Stimulated activated CD4-positive, alpha-beta T cell treated with anti-CD3 and anti-CD28 coated beads, Interleukin-2, amount 100 ng/mL, for 24 hours (primary cell): ENCODE data around the gene CYP2W1.
"Not testable (repeated sequence)": the region's sequence is repeated elsewhere in the genome, so short reads cannot be mapped to it uniquely, and the experiment has no call there.

Experiments
- DNase-seq, 2 donors: peaks; one replicate each; pipeline ENCODE4 v3.0.0-alpha.2; 2020

Gene CYP2W1

GRCh38 chr7:1029637-1030443 lies 46.9 kb downstream of the CYP2W1 start:
- no peak for DNase-seq

DNA sequence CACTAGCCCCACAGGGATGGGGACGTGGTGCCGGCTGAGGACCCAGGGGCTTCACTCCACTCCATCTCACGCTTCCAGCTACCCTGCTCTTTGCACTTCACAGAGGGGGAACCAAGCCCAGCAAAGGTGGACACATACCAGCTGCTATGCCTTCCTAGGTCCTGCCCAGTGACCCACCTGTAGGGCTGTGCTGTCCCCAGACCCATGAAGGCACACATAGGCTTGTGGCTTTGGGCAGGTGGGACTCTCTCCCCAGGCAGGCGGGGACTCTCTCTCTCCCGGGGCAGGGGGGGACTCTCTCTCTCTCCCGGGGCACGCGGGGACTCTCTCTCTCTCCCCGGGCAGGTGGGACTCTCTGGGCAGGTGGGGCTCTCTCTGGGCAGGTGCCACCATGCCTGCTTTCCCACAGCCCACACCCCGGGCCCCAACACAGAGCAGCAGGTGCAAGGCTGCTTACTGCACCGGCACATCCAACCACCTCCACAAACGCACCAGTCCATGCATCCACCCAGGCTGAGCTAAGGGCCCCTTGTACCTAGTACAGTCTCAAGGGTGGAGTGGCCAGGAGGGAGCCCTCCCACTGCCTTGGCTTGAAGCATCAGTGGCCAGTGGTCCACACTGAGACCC lies 47.6 kb downstream of the CYP2W1 start:
- no peak for DNase-seq

DNA sequence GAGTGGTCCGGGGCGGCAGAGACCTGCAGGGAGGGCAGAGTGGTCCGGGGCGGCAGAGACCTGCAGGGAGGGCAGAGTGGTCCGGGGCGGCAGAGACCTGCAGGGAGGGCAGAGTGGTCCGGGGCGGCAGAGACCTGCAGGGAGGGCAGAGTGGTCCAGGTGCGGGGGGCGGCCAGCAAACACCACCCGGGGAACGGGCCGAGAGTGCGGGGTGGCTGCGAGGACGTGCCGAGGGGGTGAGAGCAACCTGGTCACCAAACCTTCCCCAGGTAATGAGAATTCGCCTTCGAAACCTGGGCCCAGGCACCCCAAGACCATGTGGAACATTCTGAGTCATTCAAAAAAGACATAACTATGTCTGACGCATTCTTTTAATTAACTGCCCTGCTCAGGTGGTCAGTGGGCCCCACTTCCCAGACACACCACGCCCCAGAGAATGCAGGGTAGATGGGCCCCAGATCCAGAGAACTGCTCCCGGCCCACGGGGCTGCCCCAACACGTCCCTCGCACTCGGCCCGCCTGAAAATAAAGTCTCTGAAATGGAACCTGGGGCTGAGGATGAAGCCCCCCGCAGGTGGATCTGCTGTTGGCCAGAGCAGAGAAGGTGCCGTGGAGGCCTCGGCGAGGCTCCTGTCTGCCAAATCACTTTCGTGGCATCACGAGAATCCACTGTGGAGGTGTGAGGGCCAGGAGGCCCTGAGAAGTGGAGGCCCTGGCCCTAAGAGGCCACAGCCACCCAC lies 48.9 kb downstream of the CYP2W1 start:
- no peak for DNase-seq

GRCh38 chr7:1032536-1033181 lies 49.7 kb downstream of the CYP2W1 start:
- DNase-seq, result no peak

DNA sequence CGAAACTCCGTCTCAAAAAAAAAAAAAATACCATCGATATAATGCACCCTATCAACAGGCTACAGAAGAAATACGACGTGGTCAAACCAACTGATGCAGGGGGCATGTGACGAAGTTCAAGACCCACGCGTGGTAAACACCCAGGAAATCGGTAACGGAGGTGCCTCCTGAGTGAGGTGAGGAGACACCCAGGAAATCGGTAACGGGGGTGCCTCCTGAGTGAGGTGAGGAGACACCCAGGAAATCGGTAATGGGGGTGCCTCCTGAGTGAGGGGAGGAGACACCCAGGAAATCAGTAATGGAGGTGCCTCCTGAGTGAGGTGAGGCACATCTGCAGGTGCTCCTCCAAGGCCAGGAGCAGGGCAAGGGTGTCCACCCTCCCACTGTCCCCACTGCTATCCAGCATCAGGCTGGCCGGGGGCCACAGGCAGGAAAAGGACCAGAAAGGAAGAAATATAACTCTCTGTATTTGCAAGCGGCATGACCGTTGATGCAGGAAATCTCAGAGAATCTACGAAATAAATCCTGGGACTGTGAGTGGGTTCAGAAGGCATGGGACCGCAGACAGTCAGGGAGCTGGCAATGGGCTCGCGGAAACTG lies 50.7 kb downstream of the CYP2W1 start:
- no peak for DNase-seq

- not testable (repeated sequence) for DNase-seq
Observed at GRCh38 chr7:1034769-1035168, 51.8 kb downstream of the CYP2W1 start.

GRCh38 chr7:1036164-1036928 lies 53.4 kb downstream of the CYP2W1 start:
- not testable (repeated sequence) for DNase-seq
